HTERT RPE-1 (cell line): ENCODE data around the gene ZNF594.
"Not testable (repeated sequence)": the region's sequence is repeated elsewhere in the genome, so short reads cannot be mapped to it uniquely, and the experiment has no call there.

Experiments
- in situ Hi-C: fragments of 300-500 bp; cut with MboI; formaldehyde crosslinking; loops from 4 replicates; pipeline ENCODE4 v1.14.3; 2020; ENCODE audit warnings: low sequenced_read_pairs

The ZNF594 gene

GRCh38 chr17:5203178-5203907 is 11.7 kb upstream of the ZNF594 start:
- in situ Hi-C loops: no loop called here

GRCh38 chr17:5201011-5201410 is 9.3 kb upstream of the ZNF594 start:
- in situ Hi-C loops: no loop called here

DNA sequence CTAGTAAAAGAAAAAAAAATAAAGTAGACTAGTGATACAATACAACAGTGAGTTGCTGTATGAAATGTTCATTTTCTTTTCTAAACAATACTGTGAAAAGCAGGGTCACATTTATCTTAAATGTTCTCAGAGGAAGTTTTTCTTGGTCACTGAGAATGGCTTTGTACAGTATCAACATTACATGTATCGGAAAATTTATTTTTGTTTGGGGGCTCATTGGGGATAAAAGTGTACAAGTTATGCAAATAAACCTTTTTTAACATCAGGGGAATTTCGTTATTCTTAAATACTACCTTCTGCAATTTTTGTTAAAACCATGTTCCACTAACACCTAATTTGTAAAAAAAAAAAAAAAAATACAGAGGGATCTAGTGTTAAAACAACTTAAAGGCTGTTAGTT is 8.7 kb upstream of the ZNF594 start:
- in situ Hi-C loops: no loop called here

DNA sequence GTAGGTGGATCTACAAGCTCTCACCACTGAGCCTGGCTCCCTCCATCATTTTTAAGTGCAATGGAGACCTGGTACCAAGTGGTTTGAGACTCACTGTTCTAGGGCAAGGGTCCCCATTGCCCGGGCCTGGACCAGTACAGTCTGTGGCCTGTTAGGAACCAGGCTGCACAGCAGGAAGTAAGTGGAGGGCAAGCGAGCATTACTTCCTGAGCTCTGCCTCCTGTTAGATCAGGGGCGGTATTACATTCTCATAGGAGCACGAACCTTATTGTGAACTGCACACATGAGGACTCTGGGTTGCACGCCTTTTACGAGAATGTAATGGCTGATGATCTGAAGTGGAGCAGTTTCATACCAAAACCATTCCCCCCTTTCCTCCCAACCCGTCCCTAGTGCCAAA is 6.8 kb upstream of the ZNF594 start:
- in situ Hi-C loops: no loop called here

- in situ Hi-C loops: no loop called here
Observed at GRCh38 chr17:5194346-5194745, 2.7 kb upstream of the ZNF594 start.

- in situ Hi-C loops: no loop called here
Observed at GRCh38 chr17:5184288-5184687, 7.4 kb downstream of the ZNF594 start.

DNA sequence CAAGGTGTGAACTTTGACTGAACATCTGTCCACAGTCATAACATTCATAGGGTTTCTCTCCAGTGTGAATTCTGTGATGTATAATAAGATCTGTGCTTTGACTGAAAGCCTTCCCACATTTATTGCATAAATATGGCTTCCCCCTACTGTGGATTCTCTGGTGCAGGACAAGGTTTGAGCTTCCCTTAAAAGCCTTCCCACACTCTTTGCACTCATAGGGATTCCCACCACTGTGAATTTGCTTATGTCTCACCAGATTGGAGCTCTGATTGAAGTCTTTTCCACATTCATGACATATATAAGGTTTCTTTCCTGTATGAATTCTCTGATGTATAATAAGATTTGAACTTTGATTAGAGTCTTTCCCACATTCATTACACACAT is 8.3 kb downstream of the ZNF594 start:
- in situ Hi-C loops: no loop called here

DNA sequence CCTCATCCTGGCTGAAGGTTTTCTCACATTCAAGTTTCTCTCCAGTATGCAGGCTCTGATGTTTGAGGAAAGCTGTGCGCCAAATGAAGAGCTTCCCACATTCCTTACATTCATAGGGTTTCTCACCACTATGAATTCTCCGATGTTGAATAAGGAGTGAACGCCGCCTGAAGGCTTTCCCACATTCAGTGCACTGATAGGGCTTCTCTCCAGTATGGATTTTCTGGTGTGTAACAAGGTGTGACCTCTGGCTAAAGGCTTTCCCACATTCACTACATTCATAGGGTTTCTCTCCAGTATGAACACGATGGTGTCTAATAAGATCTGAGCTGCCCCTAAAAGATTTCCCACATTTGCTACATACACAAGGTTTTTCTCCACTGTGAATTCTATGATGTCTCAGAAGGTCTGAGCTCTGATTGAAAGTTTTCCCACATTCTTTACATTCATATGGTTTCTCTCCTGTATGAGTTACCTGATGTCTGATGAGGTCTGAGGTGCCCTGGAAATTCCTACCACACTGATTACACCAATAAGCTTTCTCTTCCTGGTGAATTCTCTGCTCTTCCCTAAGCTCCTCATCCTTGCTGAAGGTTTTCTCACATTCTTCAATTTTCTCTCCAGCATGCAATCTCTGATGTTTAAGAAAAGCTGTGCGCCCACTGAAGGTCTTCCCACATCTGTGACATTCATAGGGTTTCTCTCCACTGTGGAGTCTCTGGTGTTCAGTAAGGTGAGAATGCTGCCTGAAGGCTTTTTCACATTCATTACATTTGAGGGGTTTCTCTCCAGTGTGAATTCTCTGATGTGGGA is 8.9 kb downstream of the ZNF594 start:
- in situ Hi-C loops: no loop called here

- in situ Hi-C loops: no loop called here
Observed at GRCh38 chr17:5181509-5182305, 10.0 kb downstream of the ZNF594 start.

DNA sequence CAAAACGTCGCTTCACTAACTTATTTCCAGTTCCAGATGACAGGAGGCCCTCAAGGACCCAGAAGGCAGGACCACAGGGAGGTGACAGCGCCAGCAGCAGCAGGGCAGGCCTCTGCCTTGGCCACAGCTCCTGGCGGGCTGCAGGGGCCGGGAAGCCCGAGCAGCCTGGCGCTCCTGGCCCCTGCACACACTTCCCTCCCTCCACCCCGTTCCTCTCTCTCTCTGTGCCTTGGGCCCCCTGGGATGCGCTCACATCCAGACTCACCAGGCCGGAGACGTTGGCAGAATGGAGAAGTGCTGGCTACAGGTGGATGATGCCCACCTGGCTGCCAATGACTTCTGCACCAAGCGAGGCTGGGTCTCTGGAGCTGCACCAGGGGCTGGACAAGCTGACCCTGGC is 12.7 kb downstream of the ZNF594 start:
- in situ Hi-C loops: no loop called here

GRCh38 chr17:5175027-5175426 is 16.6 kb downstream of the ZNF594 start:
- in situ Hi-C loops: not testable (repeated sequence)

DNA sequence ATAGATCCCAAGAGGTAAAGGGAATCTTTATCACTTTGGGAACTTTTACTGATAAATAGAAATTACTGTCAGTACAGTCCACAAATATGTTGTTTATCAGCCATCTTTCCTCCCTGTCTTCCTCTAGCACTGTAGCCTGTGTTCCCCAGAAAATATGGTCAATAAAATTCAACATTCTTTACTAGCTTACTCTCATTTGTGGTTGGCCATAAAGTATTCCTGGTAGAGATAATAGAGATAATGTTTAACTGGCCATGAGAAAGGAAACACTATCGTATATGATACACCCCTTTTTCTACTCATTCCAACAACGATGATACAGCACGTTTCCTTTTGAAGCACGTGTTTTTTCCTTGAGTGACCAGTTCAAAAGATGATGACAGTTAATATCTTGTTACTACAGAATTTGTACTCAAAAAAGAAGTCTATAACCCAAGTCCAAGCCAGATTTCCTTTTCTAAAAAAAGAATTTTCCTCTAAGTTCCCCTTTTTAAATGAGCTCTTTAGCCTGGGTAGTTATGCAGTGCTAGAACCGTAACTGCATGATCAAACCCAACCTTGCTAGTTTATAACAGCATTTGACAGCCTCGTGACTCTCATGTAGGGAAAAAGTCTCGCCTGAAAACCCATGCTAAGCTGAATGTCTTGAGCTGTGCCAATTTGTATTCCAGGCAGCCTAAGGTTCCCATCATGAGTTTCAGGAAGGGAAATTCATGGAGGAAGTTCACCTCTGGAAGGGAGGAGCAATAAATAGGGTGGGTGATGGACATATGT is 25.7 kb downstream of the ZNF594 start:
- in situ Hi-C loops: not testable (repeated sequence)

DNA sequence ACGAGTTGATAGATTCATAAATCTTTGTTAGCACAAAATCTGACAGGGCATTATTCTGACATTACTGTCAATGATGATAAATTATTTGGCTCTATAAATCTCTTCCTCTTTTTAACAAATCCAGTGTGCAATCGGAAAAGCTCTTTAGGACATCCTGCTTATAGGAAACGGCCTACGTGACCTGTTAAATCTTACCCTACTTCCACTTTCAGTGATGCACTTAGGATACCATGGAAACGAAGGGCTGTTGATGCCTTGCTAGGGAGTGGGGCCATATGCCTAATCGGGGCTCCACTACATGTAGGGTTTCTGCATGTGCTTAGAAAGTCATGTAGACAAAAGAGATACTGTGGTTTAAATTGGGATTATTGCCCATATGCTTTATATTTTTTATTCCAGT is 27.2 kb downstream of the ZNF594 start:
- in situ Hi-C loops: no loop called here

DNA sequence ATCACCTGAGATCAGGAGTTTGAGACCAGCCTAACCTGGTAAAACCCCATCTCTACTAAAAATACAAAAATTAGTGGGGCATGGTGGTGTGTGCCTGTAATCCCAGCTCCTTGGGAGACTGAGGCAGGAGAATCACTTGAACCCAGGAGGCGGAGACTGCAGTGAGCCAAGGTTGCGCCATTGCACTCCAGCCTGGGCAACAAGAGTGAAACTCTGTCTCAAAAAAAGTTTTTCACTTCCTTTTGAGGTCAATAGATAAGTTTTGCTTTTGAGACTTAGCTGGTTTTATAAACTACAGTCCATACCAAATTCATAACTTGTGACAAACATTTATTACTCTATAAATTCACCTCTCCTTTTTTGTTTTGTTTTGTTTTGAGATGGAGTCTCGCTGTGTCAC is 29.9 kb downstream of the ZNF594 start:
- in situ Hi-C loops: not testable (repeated sequence)

DNA sequence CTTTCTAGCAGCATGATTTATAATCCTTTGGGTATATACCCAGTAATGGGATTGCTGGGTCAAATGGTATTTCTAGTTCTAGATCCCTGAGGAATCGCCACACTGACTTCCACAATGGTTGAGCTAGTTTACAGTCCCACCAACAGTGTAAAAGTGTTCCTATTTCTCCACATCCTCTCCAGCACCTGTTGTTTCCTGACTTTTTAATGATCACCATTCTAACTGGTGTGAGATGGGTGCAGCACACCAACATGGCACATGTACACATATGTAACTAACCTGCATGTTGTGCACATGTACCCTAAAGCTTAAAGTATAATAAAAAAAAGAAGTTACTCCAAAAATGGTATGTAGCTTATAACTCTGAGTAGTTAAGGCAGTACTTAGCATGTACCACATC is 31.0 kb downstream of the ZNF594 start:
- in situ Hi-C loops: not testable (repeated sequence)

DNA sequence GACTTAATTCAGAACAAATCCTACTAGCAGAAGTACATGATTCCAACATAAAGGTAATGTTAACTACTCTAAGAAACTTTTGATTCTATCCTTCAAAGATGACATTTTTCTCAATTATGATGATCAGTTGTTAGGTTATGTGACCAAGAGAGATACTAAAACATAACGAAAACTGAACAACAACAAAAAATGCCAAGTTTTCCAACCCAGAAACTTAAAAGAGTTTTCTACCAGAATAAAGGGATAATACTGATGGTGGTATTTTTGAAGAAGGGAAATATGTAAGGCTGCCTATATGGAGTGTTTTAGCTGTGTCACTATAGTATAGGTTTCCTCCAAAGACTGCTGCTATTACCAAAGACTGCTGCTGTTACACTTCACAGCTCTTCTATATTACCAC is 45.5 kb downstream of the ZNF594 start:
- in situ Hi-C loops: not testable (repeated sequence)

DNA sequence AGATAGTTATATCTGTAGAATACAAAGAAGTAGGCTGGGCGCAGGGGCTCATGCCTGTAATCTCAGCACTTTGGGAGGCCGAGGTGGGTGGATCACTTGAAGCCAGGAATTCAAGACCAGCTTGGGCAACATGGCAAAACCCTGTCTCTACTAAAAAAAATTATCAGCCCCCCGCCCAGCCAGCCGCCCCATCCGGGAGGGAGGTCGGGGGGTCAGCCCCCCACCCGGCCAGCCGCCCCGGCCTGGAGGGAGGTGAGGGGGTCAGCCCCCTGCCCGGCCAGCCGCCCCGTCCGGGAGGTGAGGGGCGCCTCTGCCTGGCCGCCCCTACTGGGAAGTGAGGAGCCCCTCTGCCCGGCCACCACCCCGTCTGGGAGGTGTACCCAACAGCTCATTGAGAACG is 48.8 kb downstream of the ZNF594 start:
- in situ Hi-C loops: not testable (repeated sequence)

- in situ Hi-C loops: no loop called here
Observed at GRCh38 chr17:5139458-5139732, 52.3 kb downstream of the ZNF594 start.

GRCh38 chr17:5138616-5139457 is 52.8 kb downstream of the ZNF594 start:
- in situ Hi-C loops: no loop called here

DNA sequence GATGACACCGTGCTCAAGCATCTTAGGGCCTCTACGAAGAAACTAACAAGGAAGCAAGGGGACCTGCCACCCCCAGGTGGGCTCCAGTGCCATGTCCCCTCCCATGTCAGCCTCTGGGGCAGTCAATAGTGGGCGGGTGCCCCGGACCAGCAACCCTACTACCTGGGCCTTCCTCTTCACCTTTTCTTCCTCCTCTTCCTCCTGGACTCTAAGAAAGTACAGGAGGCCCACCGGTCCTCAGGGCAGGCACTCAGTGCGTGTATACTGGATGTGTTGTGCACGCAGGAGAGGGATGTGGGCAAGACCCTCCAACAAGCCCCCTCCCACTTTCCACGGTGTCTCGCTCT is 53.5 kb downstream of the ZNF594 start:
- in situ Hi-C loops: not testable (repeated sequence)
